Lower lobe of right lung (tissue), 2 donors: Measurements from ENCODE around the gene SLC1A2. TPM values are rescaled to one million over a fixed set of nuclear protein-coding genes. Genes with fewer than 3 reads are reported as not detected.

Experiments
- ATAC-seq, 2 donors: fragments of 200-7000 bp; cut with Tn5 transposase; one replicate each; pipeline ENCODE4 v1.9.1; 2020 to 2022; ENCODE audit warnings: mild to moderate bottlenecking in 2 of 2, moderate library complexity in 2 of 2
- DNase-seq: peaks from one replicate; pipeline ENCODE4 v3.0.0-alpha.2; 2020
- H3K27ac ChIP-seq: fragments of 200-600 bp; one replicate; pipeline ENCODE4 v1.8.0; 2022
- H3K27me3 ChIP-seq: fragments of 200-600 bp; one replicate; pipeline ENCODE4 v1.8.0; 2022; ENCODE audit warnings: low read depth
- H3K36me3 ChIP-seq: fragments of 200-600 bp; one replicate; pipeline ENCODE4 v1.8.0; 2022; ENCODE audit warnings: mild to moderate bottlenecking
- H3K4me1 ChIP-seq: fragments of 200-600 bp; one replicate; pipeline ENCODE4 v1.8.0; 2022
- H3K4me3 ChIP-seq: fragments of 200-600 bp; one replicate; pipeline ENCODE4 v1.8.0; 2022; ENCODE audit warnings: mild to moderate bottlenecking
- H3K9me3 ChIP-seq: fragments of 200-600 bp; one replicate; pipeline ENCODE4 v1.8.0; 2022
- CTCF ChIP-seq: fragments of 200-600 bp; IDR thresholded peaks from one replicate; pipeline ENCODE4 v1.8.0; 2022; ENCODE audit warnings: antibody characterized with exemption, mild to moderate bottlenecking
- intact Hi-C: fragments of 100-400 bp; cut with DNase I; formaldehyde crosslinking; loops from one replicate; pipeline ENCODE4 v1.11.0; 2022
- total RNA-seq: library from RNA; stranded (reverse); fragmentation: NEBNext Ultra II Directional; extraction: Animal tissue kit (Norgen Biotek cat#: 25700); gene quantifications from one replicate; pipeline ENCODE4 v1.2.1, GENCODE V29; 2021
- donor health status: DM: no; HTN: yes; CAD: no; lungs with severe emphysema.

Gene SLC1A2
- total RNA-seq, 1 donor from 2014 or later: 3.4 TPM

DNA sequence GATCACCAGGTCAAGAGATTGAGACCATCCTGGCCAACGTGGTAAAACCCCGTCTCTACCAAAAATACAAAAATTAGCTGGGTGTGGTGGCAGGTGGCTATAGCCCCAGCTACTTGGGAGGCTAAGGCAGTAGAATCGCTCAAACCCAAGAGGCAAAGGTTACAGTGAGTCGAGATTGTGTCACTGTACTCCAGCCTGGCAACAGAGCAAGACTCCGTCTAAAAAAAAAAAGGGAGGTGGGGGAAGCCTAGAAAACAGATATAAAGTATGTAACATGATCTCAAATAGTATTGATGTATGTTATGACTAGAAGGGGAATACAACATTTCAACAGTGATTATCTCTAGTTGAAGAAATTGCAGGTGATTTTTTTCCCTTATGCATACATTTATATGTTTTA is 61.4 kb downstream of the SLC1A2 start:
- TF ChIP-seq CTCF: no peak
- Histone ChIP-seq H3K9me3 (no peaks in the 10 kb centered on the region), H3K4me3 (no peak overlapping the region), H3K27me3 (no peaks in the 10 kb centered on the region), H3K4me1 (peaks cover 11% of the 10 kb centered on the region), H3K27ac (no peak overlapping the region), H3K36me3 (no peaks in the 10 kb centered on the region)
- intact Hi-C loops: no loop called here
- ATAC-seq: no peak
- DNase-seq: no peak

- no peak overlapping the region for H3K27ac ChIP-seq
- no peaks in the 10 kb centered on the region for H3K27me3 ChIP-seq
- no peaks in the 10 kb centered on the region for H3K36me3 ChIP-seq
- no peak for ATAC-seq
- intact Hi-C loops: no loop called here
- H3K9me3 ChIP-seq: no peaks in the 10 kb centered on the region
- no peak overlapping the region for H3K4me3 ChIP-seq
- H3K4me1 ChIP-seq: peaks cover 7% of the 10 kb centered on the region
- DNase-seq: no peak
- TF ChIP-seq CTCF: no peak
Measured at GRCh38 chr11:35355102-35355749, 64.1 kb downstream of the SLC1A2 start.

GRCh38 chr11:35354644-35355043 is 64.7 kb downstream of the SLC1A2 start:
- no peak overlapping the region for H3K4me3 ChIP-seq
- no peak overlapping the region for H3K27ac ChIP-seq
- intact Hi-C loops: no loop called here
- no peaks in the 10 kb centered on the region for H3K27me3 ChIP-seq
- TF ChIP-seq CTCF: no peak
- DNase-seq (no peak), ATAC-seq (no peak)
- no peaks in the 10 kb centered on the region for H3K9me3 ChIP-seq
- no peaks in the 10 kb centered on the region for H3K36me3 ChIP-seq
- H3K4me1 ChIP-seq: peaks cover 5% of the 10 kb centered on the region

GRCh38 chr11:35352077-35352888 is 67.1 kb downstream of the SLC1A2 start:
- DNase-seq: no peak
- H3K27ac ChIP-seq: no peak overlapping the region
- H3K27me3 ChIP-seq: no peaks in the 10 kb centered on the region
- peaks cover 4% of the 10 kb centered on the region for H3K4me1 ChIP-seq
- no peaks in the 10 kb centered on the region for H3K9me3 ChIP-seq
- no peak for TF ChIP-seq CTCF
- H3K4me3 ChIP-seq: no peak overlapping the region
- ATAC-seq: no peak
- intact Hi-C loops: no loop called here
- H3K36me3 ChIP-seq: no peaks in the 10 kb centered on the region

DNA sequence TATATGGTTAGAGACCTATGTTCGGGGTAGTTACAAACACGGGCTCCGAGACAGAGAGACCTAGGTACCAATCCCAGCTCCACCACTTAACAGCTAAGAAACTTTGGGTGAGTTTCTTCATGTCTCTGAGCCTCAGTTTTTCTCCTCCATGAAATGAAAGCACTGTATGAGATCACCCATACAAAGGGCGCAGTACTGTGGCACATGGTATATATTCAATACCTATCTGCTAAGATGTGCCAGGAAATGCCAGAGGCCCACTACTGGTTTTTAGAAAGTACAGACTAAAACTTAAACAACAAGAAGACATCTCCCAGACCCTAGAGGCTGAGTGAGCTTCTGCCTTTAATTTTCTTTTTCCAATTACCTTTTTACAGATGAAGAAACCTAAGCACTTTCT is 69.5 kb downstream of the SLC1A2 start:
- H3K4me3 ChIP-seq: no peak overlapping the region
- peaks cover 11% of the 10 kb centered on the region for H3K4me1 ChIP-seq
- no peak for DNase-seq
- no peak overlapping the region for H3K27ac ChIP-seq
- intact Hi-C loops: no loop called here
- TF ChIP-seq CTCF: no peak
- no peaks in the 10 kb centered on the region for H3K36me3 ChIP-seq
- no peaks in the 10 kb centered on the region for H3K9me3 ChIP-seq
- no peaks in the 10 kb centered on the region for H3K27me3 ChIP-seq
- ATAC-seq: no peak
